MCF 10A (cell line): ENCODE data around the gene CNOT4. TPM values are rescaled to one million over a fixed set of nuclear protein-coding genes. Genes with fewer than 3 reads are reported as not detected.

Experiments used
- BruUV-seq: library from RNA; stranded (reverse); fragments of 400-500 nt; replicated peaks from 2 replicates; lab custom pipeline; 2021; lab: Mats Ljungman, UMichigan
- CTCF ChIA-PET: fragments of 300-600 bp; sonication (Branson Sonifier 250); formaldehyde crosslinking; extraction: SDS; loops from one replicate; lab custom pipeline; 2021; ENCODE audit warnings: antibody characterized with exemption, inconsistent platforms; lab: Yijun Ruan, JAX
- POLR2A ChIA-PET: fragments of 300-600, 350-650 bp; sonication (Branson Sonifier 250); formaldehyde crosslinking; extraction: SDS; loops from one replicate; lab custom pipeline; 2020; ENCODE audit warnings: antibody characterized with exemption, inconsistent platforms; lab: Yijun Ruan, JAX
- DNase-seq: peaks from one replicate; pipeline ENCODE4 v3.0.0-alpha.2; 2018; ENCODE audit not compliant: unreplicated experiment
- H3K27ac Mint-ChIP-seq: one replicate; pipeline ENCODE4 v1.8.0; 2022; ENCODE audit warnings: mild to moderate bottlenecking, low read depth, mixed read lengths; ENCODE audit not compliant: unreplicated experiment
- H3K27me3 Mint-ChIP-seq: one replicate; pipeline ENCODE4 v1.8.0; 2022; ENCODE audit warnings: mixed read lengths; ENCODE audit not compliant: insufficient read depth, unreplicated experiment
- H3K36me3 Mint-ChIP-seq: one replicate; pipeline ENCODE4 v1.8.0; 2022; ENCODE audit warnings: mild to moderate bottlenecking, moderate library complexity, mixed read lengths; ENCODE audit not compliant: insufficient read depth, unreplicated experiment
- H3K4me1 Mint-ChIP-seq: one replicate; pipeline ENCODE4 v1.8.0; 2022; ENCODE audit warnings: mixed read lengths; ENCODE audit not compliant: insufficient read depth, unreplicated experiment
- H3K4me3 Mint-ChIP-seq: one replicate; pipeline ENCODE4 v1.8.0; 2022; ENCODE audit warnings: mild to moderate bottlenecking, moderate library complexity, mixed read lengths; ENCODE audit not compliant: unreplicated experiment
- H3K9me3 Mint-ChIP-seq: one replicate; pipeline ENCODE4 v1.8.0; 2022; ENCODE audit warnings: mixed read lengths; ENCODE audit not compliant: unreplicated experiment
- intact Hi-C: fragments of 100-400 bp; cut with micrococcal nuclease; formaldehyde crosslinking; loops from 2 replicates; pipeline ENCODE4 v1.14.1; 2022
- total RNA-seq: library from RNA; stranded (reverse); gene quantifications from 2 replicates; pipeline ENCODE4 v1.2.3, GENCODE V29; 2022
- TF ChIP-seq, protein P1 (sequence below): fragments of 200-600 bp; IDR thresholded peaks from one replicate; pipeline ENCODE4 v1.8.0; 2022; ENCODE audit warnings: antibody characterized with exemption, mild to moderate bottlenecking; ENCODE audit not compliant: unreplicated experiment

The CNOT4 gene
- total RNA-seq, 1 experiment from 2014 or later: 18.5 TPM

GRCh38 chr7:135337506-135337905, 172.4 kb downstream of the CNOT4 start:
- CTCF ChIA-PET: interaction anchor here (1.4 kb wide), 1 partner anchor 57 kb away, joined by 8 read pairs; no protein-coding TSS in a partner anchor
- Mint-ChIP-seq H3K36me3 (no peaks in the 10 kb centered on the region), H3K4me3 (no peak overlapping the region), H3K27me3 (no peaks in the 10 kb centered on the region), H3K9me3 (no peaks in the 10 kb centered on the region), H3K27ac (no peak overlapping the region), H3K4me1 (peaks cover 12% of the 10 kb centered on the region)
- no peak for DNase-seq
- TF ChIP-seq, protein P1, sequence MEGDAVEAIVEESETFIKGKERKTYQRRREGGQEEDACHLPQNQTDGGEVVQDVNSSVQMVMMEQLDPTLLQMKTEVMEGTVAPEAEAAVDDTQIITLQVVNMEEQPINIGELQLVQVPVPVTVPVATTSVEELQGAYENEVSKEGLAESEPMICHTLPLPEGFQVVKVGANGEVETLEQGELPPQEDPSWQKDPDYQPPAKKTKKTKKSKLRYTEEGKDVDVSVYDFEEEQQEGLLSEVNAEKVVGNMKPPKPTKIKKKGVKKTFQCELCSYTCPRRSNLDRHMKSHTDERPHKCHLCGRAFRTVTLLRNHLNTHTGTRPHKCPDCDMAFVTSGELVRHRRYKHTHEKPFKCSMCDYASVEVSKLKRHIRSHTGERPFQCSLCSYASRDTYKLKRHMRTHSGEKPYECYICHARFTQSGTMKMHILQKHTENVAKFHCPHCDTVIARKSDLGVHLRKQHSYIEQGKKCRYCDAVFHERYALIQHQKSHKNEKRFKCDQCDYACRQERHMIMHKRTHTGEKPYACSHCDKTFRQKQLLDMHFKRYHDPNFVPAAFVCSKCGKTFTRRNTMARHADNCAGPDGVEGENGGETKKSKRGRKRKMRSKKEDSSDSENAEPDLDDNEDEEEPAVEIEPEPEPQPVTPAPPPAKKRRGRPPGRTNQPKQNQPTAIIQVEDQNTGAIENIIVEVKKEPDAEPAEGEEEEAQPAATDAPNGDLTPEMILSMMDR: no peak
- no TSS peak for BruUV-seq
- POLR2A ChIA-PET: no interaction called here
- intact Hi-C loops: no loop called here

GRCh38 chr7:135335628-135336139, 174.2 kb downstream of the CNOT4 start:
- POLR2A ChIA-PET: interaction anchor here (0.6 to 2.2 kb wide), 11 partner anchors 12 to 326 kb away, joined by 3 to 27 read pairs (median 4); partner anchors contain the start of gene STMP1

GRCh38 chr7:135334830-135335543, 174.9 kb downstream of the CNOT4 start:
- BruUV-seq: no TSS peak
- Mint-ChIP-seq H3K27me3 (no peaks in the 10 kb centered on the region), H3K36me3 (no peaks in the 10 kb centered on the region), H3K4me1 (peaks cover 12% of the 10 kb centered on the region), H3K27ac (no peak overlapping the region), H3K4me3 (no peak overlapping the region), H3K9me3 (no peaks in the 10 kb centered on the region)
- ChIA-PET POLR2A (interaction anchor here (0.6 to 2.2 kb wide), 9 partner anchors 11 to 327 kb away, joined by 3 to 27 read pairs (median 5); partner anchors contain the start of gene STMP1), CTCF (interaction anchor here (0.7 to 3.7 kb wide), 36 partner anchors 9 to 651 kb away, joined by 3 to 263 read pairs (median 4); partner anchors contain the start of gene NUP205)
- TF ChIP-seq, protein P1: no peak
- intact Hi-C loops: loop anchor here (1.0 kb wide), 2 partner anchors 54 to 223 kb away; no protein-coding TSS in a partner anchor
- DNase-seq: peak; percentile 14

More at GRCh38 chr7:135335628-135336139, 174.2 kb downstream of the CNOT4 start:
- TF ChIP-seq, protein P1: peak; percentile 77
- no peak overlapping the region for H3K27ac Mint-ChIP-seq
- no peaks in the 10 kb centered on the region for H3K36me3 Mint-ChIP-seq
- H3K4me1 Mint-ChIP-seq: peaks cover 12% of the 10 kb centered on the region
- no TSS peak for BruUV-seq
- H3K4me3 Mint-ChIP-seq: no peak overlapping the region
- H3K27me3 Mint-ChIP-seq: no peaks in the 10 kb centered on the region
- DNase-seq: peak; percentile 96
- intact Hi-C loops: loop anchor here (1.0 kb wide), 2 partner anchors 54 to 223 kb away; no protein-coding TSS in a partner anchor
- CTCF ChIA-PET: interaction anchor here (0.5 to 3.7 kb wide), 40 partner anchors 10 to 652 kb away, joined by 3 to 263 read pairs (median 4); partner anchors contain the start of gene NUP205
- no peaks in the 10 kb centered on the region for H3K9me3 Mint-ChIP-seq

DNA sequence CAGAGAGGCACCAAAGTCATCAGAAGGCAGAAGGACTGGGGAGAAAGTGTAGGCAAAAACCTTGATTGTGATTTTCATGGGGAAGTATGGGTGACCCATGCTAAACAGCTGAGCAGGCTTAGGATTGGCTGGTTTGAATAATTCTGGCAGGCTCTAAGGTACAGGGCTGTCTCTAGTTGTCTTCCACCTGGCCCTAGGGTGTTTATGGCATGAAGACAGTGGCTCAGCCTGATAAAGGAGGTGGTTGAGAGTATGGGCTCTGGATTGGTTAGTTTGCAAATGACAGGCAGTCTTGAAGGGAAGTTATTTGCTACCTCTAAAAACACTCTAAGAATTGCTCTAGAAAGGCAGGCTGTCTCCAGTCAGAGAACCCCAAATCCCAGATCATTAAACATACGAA, 176.0 kb downstream of the CNOT4 start:
- CTCF ChIA-PET: interaction anchor here (0.6 to 3.7 kb wide), 7 partner anchors 12 to 311 kb away, joined by 3 to 263 read pairs (median 18); no protein-coding TSS in a partner anchor
- Mint-ChIP-seq H3K4me3 (no peak overlapping the region), H3K27me3 (no peaks in the 10 kb centered on the region), H3K27ac (no peak overlapping the region), H3K9me3 (no peaks in the 10 kb centered on the region), H3K4me1 (peaks cover 12% of the 10 kb centered on the region), H3K36me3 (no peaks in the 10 kb centered on the region)
- TF ChIP-seq, protein P1: no peak
- intact Hi-C loops: no loop called here
- DNase-seq: no peak
- POLR2A ChIA-PET: interaction anchor here (1.0 kb wide), 1 partner anchor 42 kb away, joined by 3 read pairs; no protein-coding TSS in a partner anchor
- BruUV-seq: no TSS peak
